ENCODE measurements around the gene LANCL1.

LANCL1 gene

GRCh38 chr2:210476194-210477128 is at the start of gene LANCL1:
Gene LANCL1, minus strand, starts transcription at chr2:210476759. Its CDS starts 363 bp downstream, at chr2:210476396.
- peak; percentile 50 for DNase-seq (ENCODE audit: low read depth, low spot score)

GRCh38 chr2:210524533-210524932 is 48.0 kb upstream of the LANCL1 start:
- no peak for DNase-seq (ENCODE audit: low read depth, low spot score)

GRCh38 chr2:210523650-210524289 is 47.2 kb upstream of the LANCL1 start:
- no peak for DNase-seq (ENCODE audit: low read depth, low spot score)

GRCh38 chr2:210522399-210522798 is 45.8 kb upstream of the LANCL1 start:
- DNase-seq (ENCODE audit: low read depth, low spot score) = no peak

- no peak for DNase-seq (ENCODE audit: low read depth, low spot score)
Observed at GRCh38 chr2:210519594-210519993, 43.0 kb upstream of the LANCL1 start.

GRCh38 chr2:210517264-210517663 is 40.7 kb upstream of the LANCL1 start:
- DNase-seq (ENCODE audit: low read depth, low spot score) = no peak

GRCh38 chr2:210515911-210516310 is 39.4 kb upstream of the LANCL1 start:
- no peak for DNase-seq (ENCODE audit: low read depth, low spot score)

GRCh38 chr2:210503725-210504191 is 27.2 kb upstream of the LANCL1 start:
- DNase-seq (ENCODE audit: low read depth, low spot score) = no peak

GRCh38 chr2:210503001-210503623 is 26.6 kb upstream of the LANCL1 start:
- peak; percentile 12 for DNase-seq (ENCODE audit: low read depth, low spot score)

GRCh38 chr2:210496512-210496911 is 20.0 kb upstream of the LANCL1 start:
- no peak for DNase-seq (ENCODE audit: low read depth, low spot score)

- DNase-seq (ENCODE audit: low read depth, low spot score) = no peak
Observed at GRCh38 chr2:210493528-210493927, 17.0 kb upstream of the LANCL1 start.

- DNase-seq (ENCODE audit: low read depth, low spot score) = no peak
Observed at GRCh38 chr2:210481601-210482175, 5.1 kb upstream of the LANCL1 start.

GRCh38 chr2:210480764-210481163 is 4.2 kb upstream of the LANCL1 start:
- DNase-seq (ENCODE audit: low read depth, low spot score) = no peak

GRCh38 chr2:210480079-210480478 is 3.5 kb upstream of the LANCL1 start:
- no peak for DNase-seq (ENCODE audit: low read depth, low spot score)

GRCh38 chr2:210478661-210479060 is 2.1 kb upstream of the LANCL1 start:
- no peak for DNase-seq (ENCODE audit: low read depth, low spot score)

GRCh38 chr2:210477496-210477895 is 937 bp upstream of the LANCL1 start:
- no peak for DNase-seq (ENCODE audit: low read depth, low spot score)

- DNase-seq (ENCODE audit: low read depth, low spot score) = no peak
Observed at GRCh38 chr2:210475706-210476105, 853 bp downstream of the LANCL1 start.

- no peak for DNase-seq (ENCODE audit: low read depth, low spot score)
Observed at GRCh38 chr2:210474776-210475175, 1.8 kb downstream of the LANCL1 start.

GRCh38 chr2:210461401-210461800 is 15.2 kb downstream of the LANCL1 start:
- no peak for DNase-seq (ENCODE audit: low read depth, low spot score)

- DNase-seq (ENCODE audit: low read depth, low spot score) = no peak
Observed at GRCh38 chr2:210460322-210461227, 16.0 kb downstream of the LANCL1 start.

- DNase-seq (ENCODE audit: low read depth, low spot score) = no peak
Observed at GRCh38 chr2:210459880-210460279, 16.7 kb downstream of the LANCL1 start.

Measured in brain pericyte (primary cell).